GM19395 (cell line): ENCODE data around the gene LTA.

Source experiments
- ATAC-seq: cut with Tn5 transposase; IDR thresholded peaks from one replicate; pipeline ENCODE4 v1.9.1; 2021; ENCODE audit warnings: mild to moderate bottlenecking, moderate library complexity; ENCODE audit not compliant: unreplicated experiment

LTA gene

GRCh38 chr6:31621991-31622390, 49.9 kb downstream of the LTA start:
- no peak for ATAC-seq

DNA sequence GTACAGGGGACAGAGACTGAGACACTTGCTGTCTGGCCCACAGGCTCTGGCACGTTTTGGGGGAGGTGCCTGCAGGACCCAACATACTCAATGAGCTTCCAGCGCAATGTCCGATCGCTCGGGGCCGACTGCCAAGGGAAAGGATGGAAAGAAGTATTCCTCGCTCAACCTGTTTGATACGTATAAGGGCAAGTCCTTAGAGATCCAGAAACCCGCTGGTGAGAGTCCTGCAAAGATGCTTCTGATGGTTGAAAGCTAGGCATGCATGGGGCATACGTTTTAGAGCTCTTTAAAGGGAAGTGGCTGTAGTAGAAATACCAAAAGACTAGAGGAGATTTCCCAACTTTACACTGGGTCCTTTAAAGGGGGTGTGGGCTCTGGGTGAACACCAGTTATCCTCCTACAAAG, 50.6 kb downstream of the LTA start:
- ATAC-seq: no peak
